Heart right ventricle (tissue), 16 donors: ENCODE measurements around the gene FRAT1. TPM values are rescaled to one million over a fixed set of nuclear protein-coding genes. Genes with fewer than 3 reads are reported as not detected.

ENCODE experiments used
- ATAC-seq, 8 donors: fragments of 200-7000 bp; cut with Tn5 transposase; one replicate each; pipeline ENCODE4 v1.9.1; 2020; ENCODE audit warnings: mild to moderate bottlenecking in 8 of 8, moderate library complexity in 8 of 8, moderate number of reproducible peaks in 1 of 8
- DNase-seq, 2 donors: peaks; one replicate each; pipeline ENCODE4 v3.0.0-alpha.2; 2020
- H3K27ac ChIP-seq, 10 donors: fragments of 200-600 bp; sonication (generic) in 2 of 10; one replicate each; pipeline versions ENCODE4 v1.5.0 to v1.8.0; 2020 to 2022; ENCODE audit warnings: mild to moderate bottlenecking in 3 of 10
- H3K27me3 ChIP-seq, 7 donors: fragments of 200-600 bp; one replicate each; pipeline ENCODE4 v1.8.0; 2021 to 2022; ENCODE audit warnings: mild to moderate bottlenecking in 2 of 7
- H3K36me3 ChIP-seq, 9 donors: fragments of 200-600 bp; sonication (generic) in 1 of 9; one replicate each; pipeline versions ENCODE4 v1.5.0 to v1.8.0; 2020 to 2022; ENCODE audit warnings: mild to moderate bottlenecking in 2 of 9
- H3K4me1 ChIP-seq, 9 donors: fragments of 200-600 bp; sonication (generic) in 1 of 9; one replicate each; pipeline versions ENCODE4 v1.5.0 to v1.8.0; 2020 to 2022; ENCODE audit warnings: mild to moderate bottlenecking in 4 of 9
- H3K4me3 ChIP-seq, 10 donors: fragments of 200-600 bp; sonication (generic) in 2 of 10; one replicate each; pipeline versions ENCODE4 v1.5.0 to v1.8.0; 2020 to 2022; ENCODE audit warnings: mild to moderate bottlenecking in 7 of 10, moderate library complexity in 2 of 10
- H3K9me3 ChIP-seq, 11 donors: fragments of 200-600 bp in 10 of 11; sonication (generic) in 2 of 11; one replicate each; pipeline versions ENCODE4 v1.5.0 to v1.8.0; 2013 to 2022; ENCODE audit warnings: mild to moderate bottlenecking in 2 of 11, control low read depth in 1 of 11, moderate library complexity in 1 of 11
- WGBS, 2 donors: extraction: QIAGEN DNeasy Blood & Tissue Kit; methylation state at CpG; one replicate each; pipeline ENCODE4 v1.1.7; 2013; ENCODE audit warnings: inconsistent platforms in 1 of 2; 5-methylcytosine and 5-hydroxymethylcytosine counted together
- intact Hi-C, 10 donors: fragments of 100-400 bp; cut with DNase I; formaldehyde crosslinking; loops; one replicate each; pipeline versions ENCODE4 v1.11.1 to v1.14.2; 2022
- polyA plus RNA-seq, 2 donors: library from polyadenylated mRNA; stranded (reverse); fragments of 200-250 nt; gene quantifications; one replicate each; pipeline ENCODE4 v1.2.3, GENCODE V29; 2013
- total RNA-seq, 10 donors: library from RNA; stranded (reverse); fragmentation: NEBNext Ultra II Directional in 3 of 10; extraction: Animal tissue kit (Norgen Biotek cat#: 25700) in 3 of 10; gene quantifications; one replicate each; pipeline versions ENCODE4 v1.2.1 to v1.2.4, GENCODE V29; 2021 to 2023
- TF ChIP-seq, protein P1 (sequence below), 9 donors: fragments of 200-600 bp; sonication (generic) in 2 of 9; IDR thresholded peaks; one replicate each; pipeline versions ENCODE4 v1.5.0 to v1.8.0; 2021 to 2022; ENCODE audit warnings: antibody characterized with exemption in 9 of 9, mild to moderate bottlenecking in 5 of 9, moderate library complexity in 1 of 9
- donor health status: Arrhythmogenic right ventricular cardiomyopathy.
- donor health status: ischemic (EF 13 %, LVEDD 7.1; RV severe dilation, severe dysfunction).
- donor health status: healthy with polysubstance abuse.
- donor health status: DM: no; HTN: yes; CAD: no.
- donor health status: DM: no; HTN: no; CAD: no.
- donor health status: ischemic (EF 25% LVEDD 6.9; RV normal size, moderate dysfunction).
- donor health status: ischemic (EF 25% LVEDD 5.7; RV mildly dilated, moderate dysfunction).
- donor health status: healthy.
- donor health status: DM: yes; HTN: yes; CAD: no.
- donor health status: Ischemic cardiomyopathy.
- donor health status: ischemic (EF 35%, LVEDD 5.7; RV mildly dilated, moderate dysfunction).
- donor health status: nonischemic (EF 11% LVEDD 7.7; RV severe dilation, severe dysfunction).
- donor health status: DM: yes; HTN: yes; CAD: no.
- donor health status: PGD.
- donor health status: ischemic (EF 29% LVEDD 5.4; RV normal size, mild dysfunction).
- donor health status: nonischemic (EF 23%, LVEDD 6.1; RV moderate dilation, normal function).

Gene FRAT1
- total and polyA plus RNA-seq, 12 donors: 1.3 to 6.6 (median 3.0) TPM

DNA sequence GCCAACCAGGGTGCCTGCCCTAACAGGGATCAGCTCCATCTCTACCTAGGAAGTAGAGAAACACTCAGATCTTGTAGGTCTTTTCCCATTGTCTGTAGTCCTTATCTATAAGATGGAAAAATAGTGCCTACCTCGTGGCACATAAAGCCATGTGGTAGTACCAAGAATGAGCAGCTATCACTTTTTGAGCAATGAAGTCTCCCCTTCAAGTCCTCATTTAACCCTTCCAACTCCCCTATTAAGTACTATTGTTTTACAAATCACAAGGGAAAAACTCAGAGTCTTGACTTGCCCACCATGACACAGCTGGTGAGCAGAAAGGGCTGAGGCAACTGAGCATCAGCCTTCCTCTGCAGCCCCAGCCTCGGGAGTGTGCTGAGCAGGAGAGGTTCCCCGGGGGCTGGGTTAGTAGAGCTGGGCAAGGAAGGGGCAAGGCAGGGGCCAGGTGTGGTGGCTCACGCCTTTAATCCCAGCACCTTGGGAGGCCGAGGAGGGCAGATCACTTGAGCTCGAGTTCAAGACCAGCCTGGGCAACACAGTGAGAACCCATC lies 12.2 kb downstream of the FRAT1 start:
- Histone ChIP-seq H3K27me3 (no peaks in the 10 kb centered on the region), H3K36me3 (peaks cover 0 to 36% (median 0%) of the 10 kb centered on the region in 9 donors), H3K9me3 (no peaks in the 10 kb centered on the region), H3K4me3 (peak overlapping the region in 6 of 10 donors; percentile 62 to 95 (median 86)), H3K27ac (peak overlapping the region in 4 of 10 donors; percentile 74 to 100 (median 94)), H3K4me1 (peaks cover 3 to 65% (median 53%) of the 10 kb centered on the region in 9 donors)
- WGBS, 2 donors: 67 to 69% methylated on average over 6 of the region's 6 CpGs
- DNase-seq (no peak), ATAC-seq (no peak)
- TF ChIP-seq, protein P1, sequence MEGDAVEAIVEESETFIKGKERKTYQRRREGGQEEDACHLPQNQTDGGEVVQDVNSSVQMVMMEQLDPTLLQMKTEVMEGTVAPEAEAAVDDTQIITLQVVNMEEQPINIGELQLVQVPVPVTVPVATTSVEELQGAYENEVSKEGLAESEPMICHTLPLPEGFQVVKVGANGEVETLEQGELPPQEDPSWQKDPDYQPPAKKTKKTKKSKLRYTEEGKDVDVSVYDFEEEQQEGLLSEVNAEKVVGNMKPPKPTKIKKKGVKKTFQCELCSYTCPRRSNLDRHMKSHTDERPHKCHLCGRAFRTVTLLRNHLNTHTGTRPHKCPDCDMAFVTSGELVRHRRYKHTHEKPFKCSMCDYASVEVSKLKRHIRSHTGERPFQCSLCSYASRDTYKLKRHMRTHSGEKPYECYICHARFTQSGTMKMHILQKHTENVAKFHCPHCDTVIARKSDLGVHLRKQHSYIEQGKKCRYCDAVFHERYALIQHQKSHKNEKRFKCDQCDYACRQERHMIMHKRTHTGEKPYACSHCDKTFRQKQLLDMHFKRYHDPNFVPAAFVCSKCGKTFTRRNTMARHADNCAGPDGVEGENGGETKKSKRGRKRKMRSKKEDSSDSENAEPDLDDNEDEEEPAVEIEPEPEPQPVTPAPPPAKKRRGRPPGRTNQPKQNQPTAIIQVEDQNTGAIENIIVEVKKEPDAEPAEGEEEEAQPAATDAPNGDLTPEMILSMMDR (IDR thresholded peaks at IDR 0.05): no peak
- intact Hi-C loops: loop anchor here in 7 of 10 donors (5.0 to 10.0 kb wide), 4 partner anchors 39 to 56 kb away; partner anchors contain the start of gene ARHGAP19 (in 3 of the 7)

DNA sequence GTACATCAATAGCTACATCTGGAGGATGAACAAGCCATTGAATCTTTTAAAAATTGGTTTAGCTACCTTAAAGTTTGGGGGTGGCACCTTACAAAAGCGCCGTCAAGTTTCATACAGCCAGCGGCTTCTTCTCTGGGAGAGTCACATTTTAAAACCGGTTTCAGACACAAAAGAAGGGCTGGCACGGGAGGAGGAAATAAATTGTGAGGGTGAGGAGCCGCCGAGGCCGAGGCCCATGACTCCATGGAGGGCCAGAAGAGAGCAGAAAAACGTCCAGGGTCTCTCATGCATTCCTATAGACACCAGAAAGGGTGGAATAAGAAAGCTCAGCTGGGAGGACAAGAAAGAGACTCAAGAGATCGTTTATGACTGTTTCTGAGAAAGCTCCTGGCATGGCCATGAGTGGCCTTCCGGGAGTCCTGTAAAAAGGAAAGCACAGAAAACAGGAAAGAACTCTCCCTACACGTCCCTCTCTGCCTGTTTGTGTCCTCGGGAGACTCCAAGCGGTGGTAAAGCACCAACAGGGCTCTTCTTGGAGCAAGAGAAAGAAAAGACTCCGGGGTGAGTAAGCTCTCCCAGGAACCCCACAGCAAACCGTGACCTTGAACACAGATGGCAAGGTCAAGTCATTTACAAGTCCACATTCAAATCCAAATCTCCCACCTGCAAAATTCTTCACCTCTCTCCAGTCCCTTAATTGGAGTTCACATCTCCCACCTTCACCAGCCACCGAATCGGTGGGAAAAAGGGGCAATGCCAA lies 13.7 kb downstream of the FRAT1 start:
- intact Hi-C loops: loop anchor here in 8 of 10 donors (1.0 to 10.0 kb wide), 8 partner anchors 11 to 58 kb away; partner anchors contain the start of genes ARHGAP19 (in 4 of the 8) and FRAT1 (in 1 of the 8)
- Histone ChIP-seq H3K27me3 (no peaks in the 10 kb centered on the region), H3K4me1 (peaks cover 3 to 78% (median 68%) of the 10 kb centered on the region in 9 donors), H3K4me3 (peak overlapping the region; percentile 62 to 95 (median 78)), H3K27ac (peak overlapping the region; percentile 21 to 100 (median 94)), H3K9me3 (no peaks in the 10 kb centered on the region), H3K36me3 (peaks cover 0 to 36% (median 0%) of the 10 kb centered on the region in 9 donors)
- 6 to 7% methylated on average over 18 of the region's 18 CpGs for WGBS, 2 donors
- peak in 7 of 8 donors; percentile 9 to 72 (median 59) for ATAC-seq
- TF ChIP-seq, protein P1 (IDR thresholded peaks at IDR 0.05): peak in 6 of 9 donors; percentile 18 to 57 (median 42)
- peak in 1 of 2 donors; percentile 62 for DNase-seq

DNA sequence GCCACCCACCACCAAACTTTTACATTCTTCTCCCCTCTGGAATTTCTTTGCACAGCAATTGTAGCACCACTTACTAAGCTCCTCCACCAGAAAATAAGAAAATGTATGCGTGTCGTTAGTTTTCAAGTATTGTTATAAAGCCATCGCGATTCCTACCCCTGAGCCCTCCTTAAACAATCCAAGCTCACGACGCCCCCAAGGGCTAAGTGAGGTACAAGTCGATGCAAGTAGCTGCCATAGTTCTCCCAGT lies 14.2 kb downstream of the FRAT1 start:
- peak in 2 of 8 donors; percentile 7 to 21 for ATAC-seq
- TF ChIP-seq, protein P1 (IDR thresholded peaks at IDR 0.05): no peak
- H3K4me3 ChIP-seq: peak overlapping the region; percentile 62 to 95 (median 78)
- intact Hi-C loops: loop anchor here in 8 of 10 donors (1.0 to 10.0 kb wide), 7 partner anchors 14 to 58 kb away; partner anchors contain the start of genes ARHGAP19 (in 4 of the 8) and FRAT1 (in 1 of the 8)
- peak overlapping the region; percentile 21 to 100 (median 94) for H3K27ac ChIP-seq
- no peaks in the 10 kb centered on the region for H3K9me3 ChIP-seq
- peaks cover 0 to 33% (median 0%) of the 10 kb centered on the region in 9 donors for H3K36me3 ChIP-seq
- H3K4me1 ChIP-seq: peaks cover 3 to 81% (median 68%) of the 10 kb centered on the region in 9 donors
- H3K27me3 ChIP-seq: no peaks in the 10 kb centered on the region
- WGBS, 2 donors: 1 to 2% methylated on average over 7 of the region's 7 CpGs
- no peak for DNase-seq

DNA sequence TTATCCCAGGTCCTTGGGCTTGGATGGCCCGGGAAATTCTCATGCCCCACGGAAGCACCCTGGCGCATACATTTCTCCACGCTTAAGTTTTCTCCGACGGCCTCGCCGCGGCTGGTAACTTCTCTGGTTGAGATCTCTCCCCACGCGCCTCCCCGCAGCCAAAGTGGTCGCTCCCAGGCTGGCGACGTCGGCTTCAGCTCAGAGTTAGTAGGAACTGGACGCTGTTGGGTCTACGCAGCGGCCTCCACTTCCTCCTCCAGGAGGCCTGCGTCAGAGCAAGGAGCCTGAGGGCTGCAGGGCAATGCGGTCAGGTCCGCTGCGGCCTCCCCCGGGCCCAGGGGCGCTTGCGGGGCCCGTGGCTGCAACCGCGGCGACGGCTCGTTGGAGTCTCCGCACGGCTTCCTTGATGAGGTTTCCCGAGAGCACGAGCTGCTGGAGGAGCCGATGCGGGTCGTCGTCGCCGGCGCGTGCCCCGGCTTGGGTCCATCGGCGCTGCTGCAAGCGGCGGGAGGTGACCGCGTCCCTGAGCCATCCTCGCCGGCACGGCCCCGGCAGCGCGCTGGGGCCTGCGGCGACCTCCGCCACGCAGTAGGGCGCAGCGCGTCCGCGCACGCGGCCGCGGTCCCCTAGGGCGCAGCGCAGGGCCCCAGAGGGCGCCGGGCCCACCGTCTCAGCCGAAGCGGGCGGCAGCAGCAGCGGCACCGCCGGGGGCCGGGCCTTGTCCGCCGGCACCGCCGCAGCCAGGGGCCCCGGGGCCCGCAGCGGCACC lies 14.7 kb downstream of the FRAT1 start:
- Histone ChIP-seq H3K4me1 (peaks cover 3 to 78% (median 63%) of the 10 kb centered on the region in 9 donors), H3K9me3 (no peaks in the 10 kb centered on the region), H3K27me3 (no peaks in the 10 kb centered on the region), H3K27ac (peak overlapping the region; percentile 92 to 100 (median 95)), H3K36me3 (peaks cover 0 to 28% (median 0%) of the 10 kb centered on the region in 9 donors), H3K4me3 (peak overlapping the region; percentile 62 to 95 (median 78))
- DNase-seq (peak; percentile 34 to 52), ATAC-seq (peak; percentile 6 to 41 (median 20))
- intact Hi-C loops: loop anchor here in 8 of 10 donors (1.0 to 10.0 kb wide), 8 partner anchors 13 to 59 kb away; partner anchors contain the start of genes ARHGAP19 (in 4 of the 8) and FRAT1 (in 1 of the 8)
- WGBS, 2 donors: 0% methylated on average over 70 to 89 of the region's 89 CpGs
- TF ChIP-seq, protein P1 (IDR thresholded peaks at IDR 0.05): no peak
